Activated CD4-positive, alpha-beta T cell treated with anti-CD3 and anti-CD28 coated beads, Interleukin-2, amount 10 ng/mL, durations not matched to agents 24 days and 14 days (primary cell): ENCODE measurements around the gene STIP1. TPM values are rescaled to one million over a fixed set of nuclear protein-coding genes. Genes with fewer than 3 reads are reported as not detected.

ENCODE experiments used
- DNase-seq: peaks from one replicate; pipeline ENCODE4 v3.0.0; 2022
- H3K27ac Mint-ChIP-seq: one replicate; pipeline ENCODE4 v1.8.0; 2022; ENCODE audit warnings: mild to moderate bottlenecking, mixed read lengths
- H3K27me3 Mint-ChIP-seq: one replicate; pipeline ENCODE4 v1.8.0; 2022; ENCODE audit warnings: mixed read lengths
- H3K36me3 Mint-ChIP-seq: one replicate; pipeline ENCODE4 v1.8.0; 2022; ENCODE audit warnings: low read depth, mild to moderate bottlenecking, mixed read lengths
- H3K4me1 Mint-ChIP-seq: one replicate; pipeline ENCODE4 v1.8.0; 2021; ENCODE audit warnings: mixed read lengths
- H3K4me3 Mint-ChIP-seq: one replicate; pipeline ENCODE4 v1.8.0; 2022; ENCODE audit warnings: mild to moderate bottlenecking, moderate library complexity, mixed read lengths
- H3K9me3 Mint-ChIP-seq: one replicate; pipeline ENCODE4 v1.8.0; 2021; ENCODE audit warnings: mixed read lengths
- intact Hi-C: fragments of 100-400 bp; cut with micrococcal nuclease; formaldehyde crosslinking; loops from one replicate; pipeline ENCODE4 v1.15.1; 2023
- total RNA-seq: library from RNA; stranded (reverse); gene quantifications from 2 replicates; pipeline ENCODE4 v1.2.3, GENCODE V29; 2022

The STIP1 gene
- total RNA-seq, 1 donor from 2014 or later: 521 TPM

GRCh38 chr11:64226507-64227051 is 40.6 kb downstream of the STIP1 start:
- Mint-ChIP-seq H3K27me3 (no peaks in the 10 kb centered on the region), H3K27ac (peak overlapping the region; percentile 81), H3K4me1 (peaks cover 29% of the 10 kb centered on the region), H3K36me3 (peaks cover 15% of the 10 kb centered on the region), H3K4me3 (peak overlapping the region; percentile 91), H3K9me3 (no peaks in the 10 kb centered on the region)
- DNase-seq: peak; percentile 90
- intact Hi-C loops: loop anchor here (1.0 to 2.0 kb wide), 4 partner anchors 15 to 78 kb away; partner anchors contain the start of genes ESRRA, FKBP2 and STIP1

GRCh38 chr11:64227405-64227956 is 41.5 kb downstream of the STIP1 start:
- peaks cover 13% of the 10 kb centered on the region for H3K36me3 Mint-ChIP-seq
- intact Hi-C loops: loop anchor here (2.0 kb wide), 1 partner anchor 77 kb away; the partner anchor contains the start of gene ESRRA

GRCh38 chr11:64229090-64229743 is 43.2 kb downstream of the STIP1 start:
- Mint-ChIP-seq H3K9me3 (no peaks in the 10 kb centered on the region), H3K4me1 (peaks cover 39% of the 10 kb centered on the region), H3K4me3 (peak overlapping the region; percentile 92), H3K36me3 (peaks cover 6% of the 10 kb centered on the region), H3K27ac (peak overlapping the region; percentile 34), H3K27me3 (no peaks in the 10 kb centered on the region)
- DNase-seq: no peak
- intact Hi-C loops: no loop called here

More at GRCh38 chr11:64227405-64227956, 41.5 kb downstream of the STIP1 start:
- H3K27me3 Mint-ChIP-seq: no peaks in the 10 kb centered on the region
- peaks cover 34% of the 10 kb centered on the region for H3K4me1 Mint-ChIP-seq
- no peaks in the 10 kb centered on the region for H3K9me3 Mint-ChIP-seq
- peak overlapping the region; percentile 81 for H3K27ac Mint-ChIP-seq
- DNase-seq: no peak
- H3K4me3 Mint-ChIP-seq: peak overlapping the region; percentile 91

- Mint-ChIP-seq H3K27ac (peak overlapping the region; percentile 89), H3K4me3 (peak overlapping the region; percentile 92), H3K4me1 (peaks cover 38% of the 10 kb centered on the region), H3K9me3 (no peaks in the 10 kb centered on the region), H3K27me3 (no peaks in the 10 kb centered on the region), H3K36me3 (peaks cover 4% of the 10 kb centered on the region)
- intact Hi-C loops: loop anchor here (1.0 kb wide), 1 partner anchor 12 kb away; the partner anchor contains the start of gene FKBP2
- no peak for DNase-seq
Observed at GRCh38 chr11:64229744-64230170, 43.8 kb downstream of the STIP1 start.

- no peaks in the 10 kb centered on the region for H3K27me3 Mint-ChIP-seq
- peaks cover 1% of the 10 kb centered on the region for H3K36me3 Mint-ChIP-seq
- peak; percentile 98 for DNase-seq
- peaks cover 33% of the 10 kb centered on the region for H3K4me1 Mint-ChIP-seq
- intact Hi-C loops: loop anchor here (1.0 kb wide), 1 partner anchor 11 kb away; the partner anchor contains the start of gene FKBP2
- H3K27ac Mint-ChIP-seq: peak within 1 kb of the TSS; percentile 89
- no peaks in the 10 kb centered on the region for H3K9me3 Mint-ChIP-seq
- peak within 1 kb of the TSS; percentile 92 for H3K4me3 Mint-ChIP-seq
Observed at GRCh38 chr11:64230171-64230984, 44.4 kb downstream of the STIP1 start, which contains the start of gene DNAJC4. TSS of gene DNAJC4 (plus strand) at chr11:64230548. CDS start at chr11:64230855, 307 bp downstream.

GRCh38 chr11:64230985-64231365 is 45.0 kb downstream of the STIP1 start:
- peak overlapping the region; percentile 92 for H3K4me3 Mint-ChIP-seq
- peaks cover 1% of the 10 kb centered on the region for H3K36me3 Mint-ChIP-seq
- intact Hi-C loops: loop anchor here (1.0 kb wide), 1 partner anchor 10 kb away; the partner anchor contains the start of gene FKBP2
- H3K27me3 Mint-ChIP-seq: no peaks in the 10 kb centered on the region
- H3K4me1 Mint-ChIP-seq: peaks cover 36% of the 10 kb centered on the region
- DNase-seq: no peak
- H3K27ac Mint-ChIP-seq: peak overlapping the region; percentile 53
- H3K9me3 Mint-ChIP-seq: no peaks in the 10 kb centered on the region

GRCh38 chr11:64231546-64231945 is 45.6 kb downstream of the STIP1 start:
- Mint-ChIP-seq H3K36me3 (peaks cover 1% of the 10 kb centered on the region), H3K9me3 (no peaks in the 10 kb centered on the region), H3K27me3 (no peaks in the 10 kb centered on the region), H3K4me1 (peaks cover 36% of the 10 kb centered on the region), H3K27ac (peak overlapping the region; percentile 48), H3K4me3 (peak overlapping the region; percentile 92)
- DNase-seq: no peak
- intact Hi-C loops: no loop called here

GRCh38 chr11:64232182-64232966 is 46.4 kb downstream of the STIP1 start:
- peak overlapping the region; percentile 92 for H3K4me3 Mint-ChIP-seq
- H3K9me3 Mint-ChIP-seq: no peaks in the 10 kb centered on the region
- H3K27me3 Mint-ChIP-seq: no peaks in the 10 kb centered on the region
- H3K27ac Mint-ChIP-seq: no peak overlapping the region
- intact Hi-C loops: no loop called here
- H3K4me1 Mint-ChIP-seq: peaks cover 37% of the 10 kb centered on the region
- DNase-seq: no peak
- peaks cover 7% of the 10 kb centered on the region for H3K36me3 Mint-ChIP-seq

GRCh38 chr11:64232967-64233315 is 47.0 kb downstream of the STIP1 start:
- Mint-ChIP-seq H3K4me3 (peak overlapping the region; percentile 67), H3K27ac (peak overlapping the region; percentile 37), H3K27me3 (no peaks in the 10 kb centered on the region), H3K4me1 (peaks cover 39% of the 10 kb centered on the region), H3K36me3 (peaks cover 9% of the 10 kb centered on the region), H3K9me3 (no peaks in the 10 kb centered on the region)
- intact Hi-C loops: no loop called here
- no peak for DNase-seq

GRCh38 chr11:64233913-64234586 is 48.1 kb downstream of the STIP1 start, which contains the start of gene VEGFB:
TSS of gene VEGFB (plus strand) at chr11:64234584. CDS start at chr11:64234834, 250 bp downstream.
- no peaks in the 10 kb centered on the region for H3K27me3 Mint-ChIP-seq
- H3K4me1 Mint-ChIP-seq: peaks cover 43% of the 10 kb centered on the region
- intact Hi-C loops: no loop called here
- H3K9me3 Mint-ChIP-seq: no peaks in the 10 kb centered on the region
- H3K36me3 Mint-ChIP-seq: peaks cover 15% of the 10 kb centered on the region
- peak within 1 kb of the TSS; percentile 91 for H3K4me3 Mint-ChIP-seq
- DNase-seq: peak; percentile 94
- H3K27ac Mint-ChIP-seq: peak within 1 kb of the TSS; percentile 79

- peak overlapping the region; percentile 79 for H3K27ac Mint-ChIP-seq
- no peaks in the 10 kb centered on the region for H3K27me3 Mint-ChIP-seq
- DNase-seq: peak; percentile 88
- H3K36me3 Mint-ChIP-seq: peaks cover 15% of the 10 kb centered on the region
- H3K4me3 Mint-ChIP-seq: peak overlapping the region; percentile 91
- H3K4me1 Mint-ChIP-seq: peaks cover 40% of the 10 kb centered on the region
- intact Hi-C loops: no loop called here
- H3K9me3 Mint-ChIP-seq: no peaks in the 10 kb centered on the region
Observed at GRCh38 chr11:64234647-64235379, 48.8 kb downstream of the STIP1 start.
